ENCODE results near the gene C1QTNF1. TPM values are rescaled to one million over a fixed set of nuclear protein-coding genes. Genes with fewer than 3 reads are reported as not detected.

The C1QTNF1 gene
- polyA plus RNA-seq, 1 donor (not counting 4 experiments of a cell fraction or from before 2014, with no cell fraction given): 6.6 TPM

GRCh38 chr17:79085154-79085920 is 61.4 kb downstream of the C1QTNF1 start:
- no peak for FAIRE-seq
- H3K27me3 ChIP-seq (ENCODE audit: control insufficient read depth, extremely low read depth, insufficient read depth, low read length): no peaks in the 10 kb centered on the region
- no peaks in the 10 kb centered on the region for H3K9me3 ChIP-seq (ENCODE audit: control insufficient read depth, low read depth, low read length)
- no peak overlapping the region for H3K4me2 ChIP-seq (ENCODE audit: control insufficient read depth, extremely low read depth, insufficient read depth, low read depth, low read length)
- H3K79me2 ChIP-seq (ENCODE audit: control insufficient read depth, insufficient read depth, low read length): no peaks in the 10 kb centered on the region
- H2AFZ ChIP-seq (ENCODE audit: control insufficient read depth, low read length): no peak overlapping the region
- no peak overlapping the region for H3K4me3 ChIP-seq (ENCODE audit: control insufficient read depth in 2 of 3, extremely low read depth in 1 of 3, insufficient read depth in 2 of 3, low read depth in 1 of 3, low read length in 3 of 3)
- peaks cover 7% of the 10 kb centered on the region in 2 experiments for H3K36me3 ChIP-seq (ENCODE audit: control insufficient read depth in 2 of 2, extremely low read depth in 1 of 2, insufficient read depth in 2 of 2, low read length in 2 of 2)
- peaks cover 7% of the 10 kb centered on the region for H4K20me1 ChIP-seq (ENCODE audit: control insufficient read depth, extremely low read depth, insufficient read depth, low read length)
- H3K9me1 ChIP-seq (ENCODE audit: control insufficient read depth, extremely low read depth, insufficient read depth, low read length): no peaks in the 10 kb centered on the region
- dilution Hi-C loops (cut with MboI; ENCODE audit: extremely low pct_ligation_motif_present, low sequenced_read_pairs): no loop called here
- H3K9ac ChIP-seq (ENCODE audit: control insufficient read depth, extremely low read depth, insufficient read depth, low read length): no peak overlapping the region
- H3K4me1 ChIP-seq (ENCODE audit: control insufficient read depth, extremely low read depth, insufficient read depth, low read length): peaks cover 7% of the 10 kb centered on the region
- no peak for DNase-seq (ENCODE audit: low read depth, low spot score)
- no peak for TF ChIP-seq EZH2 (IDR thresholded peaks at IDR 0.05; ENCODE audit: low read length)
- TF ChIP-seq, protein P1, sequence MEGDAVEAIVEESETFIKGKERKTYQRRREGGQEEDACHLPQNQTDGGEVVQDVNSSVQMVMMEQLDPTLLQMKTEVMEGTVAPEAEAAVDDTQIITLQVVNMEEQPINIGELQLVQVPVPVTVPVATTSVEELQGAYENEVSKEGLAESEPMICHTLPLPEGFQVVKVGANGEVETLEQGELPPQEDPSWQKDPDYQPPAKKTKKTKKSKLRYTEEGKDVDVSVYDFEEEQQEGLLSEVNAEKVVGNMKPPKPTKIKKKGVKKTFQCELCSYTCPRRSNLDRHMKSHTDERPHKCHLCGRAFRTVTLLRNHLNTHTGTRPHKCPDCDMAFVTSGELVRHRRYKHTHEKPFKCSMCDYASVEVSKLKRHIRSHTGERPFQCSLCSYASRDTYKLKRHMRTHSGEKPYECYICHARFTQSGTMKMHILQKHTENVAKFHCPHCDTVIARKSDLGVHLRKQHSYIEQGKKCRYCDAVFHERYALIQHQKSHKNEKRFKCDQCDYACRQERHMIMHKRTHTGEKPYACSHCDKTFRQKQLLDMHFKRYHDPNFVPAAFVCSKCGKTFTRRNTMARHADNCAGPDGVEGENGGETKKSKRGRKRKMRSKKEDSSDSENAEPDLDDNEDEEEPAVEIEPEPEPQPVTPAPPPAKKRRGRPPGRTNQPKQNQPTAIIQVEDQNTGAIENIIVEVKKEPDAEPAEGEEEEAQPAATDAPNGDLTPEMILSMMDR (optimal IDR thresholded peaks at IDR 0.05 in 1 of 3, IDR thresholded peaks at IDR 0.05 in 1 of 3, conservative IDR thresholded peaks at IDR 0.05 in 1 of 3; ENCODE audit: extremely low read depth in 1 of 3, insufficient read depth in 2 of 3, low read length in 3 of 3): no peak
- H3K27ac ChIP-seq (ENCODE audit: control insufficient read depth, insufficient read depth, low read length): no peak overlapping the region

DNA sequence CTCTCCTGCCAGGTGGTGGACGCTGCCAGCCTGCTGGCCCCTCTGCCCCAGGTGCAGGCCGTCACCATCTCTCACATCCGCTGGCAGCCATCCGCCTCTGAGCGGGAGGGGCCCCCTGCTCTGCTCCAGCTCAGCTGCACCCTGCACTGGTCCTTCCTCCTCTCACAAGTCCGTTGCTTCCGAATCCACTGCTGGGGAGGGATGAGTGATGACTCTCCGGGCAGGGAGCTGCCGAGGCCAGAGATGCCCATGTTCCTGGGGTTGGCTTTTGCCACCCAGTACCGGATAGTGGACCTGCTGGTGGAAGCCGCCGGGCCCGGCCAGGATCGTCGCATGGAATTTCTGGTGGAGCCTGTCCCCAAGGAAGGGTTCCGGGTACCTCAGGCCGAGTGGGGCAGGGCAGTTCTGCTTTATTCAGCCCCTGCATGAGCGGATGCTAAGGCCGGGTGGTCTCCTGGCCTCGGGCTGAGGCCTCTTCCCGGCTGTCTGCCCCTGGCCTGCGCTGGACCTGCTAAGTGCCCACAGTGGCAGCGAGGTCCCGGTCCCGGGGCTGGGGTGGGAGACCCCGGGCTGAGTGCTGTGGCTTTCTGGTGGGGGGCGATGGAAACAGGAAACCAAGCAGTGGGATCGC is 62.1 kb downstream of the C1QTNF1 start:
- peaks cover 4 to 6% of the 10 kb centered on the region in 2 experiments for H3K36me3 ChIP-seq (ENCODE audit: control insufficient read depth in 2 of 2, extremely low read depth in 1 of 2, insufficient read depth in 2 of 2, low read length in 2 of 2)
- H3K9me3 ChIP-seq (ENCODE audit: control insufficient read depth, low read depth, low read length): no peaks in the 10 kb centered on the region
- H3K9ac ChIP-seq (ENCODE audit: control insufficient read depth, extremely low read depth, insufficient read depth, low read length): no peak overlapping the region
- H3K27me3 ChIP-seq (ENCODE audit: control insufficient read depth, extremely low read depth, insufficient read depth, low read length): no peaks in the 10 kb centered on the region
- H4K20me1 ChIP-seq (ENCODE audit: control insufficient read depth, extremely low read depth, insufficient read depth, low read length): peaks cover 7% of the 10 kb centered on the region
- TF ChIP-seq, protein P1 (optimal IDR thresholded peaks at IDR 0.05 in 1 of 3, IDR thresholded peaks at IDR 0.05 in 1 of 3, conservative IDR thresholded peaks at IDR 0.05 in 1 of 3; ENCODE audit: extremely low read depth in 1 of 3, insufficient read depth in 2 of 3, low read length in 3 of 3): no peak
- TF ChIP-seq EZH2 (IDR thresholded peaks at IDR 0.05; ENCODE audit: low read length): no peak
- dilution Hi-C loops (cut with MboI; ENCODE audit: extremely low pct_ligation_motif_present, low sequenced_read_pairs): no loop called here
- H2AFZ ChIP-seq (ENCODE audit: control insufficient read depth, low read length): no peak overlapping the region
- H3K27ac ChIP-seq (ENCODE audit: control insufficient read depth, insufficient read depth, low read length): no peak overlapping the region
- no peak overlapping the region for H3K4me3 ChIP-seq (ENCODE audit: control insufficient read depth in 2 of 3, extremely low read depth in 1 of 3, insufficient read depth in 2 of 3, low read depth in 1 of 3, low read length in 3 of 3)
- H3K4me1 ChIP-seq (ENCODE audit: control insufficient read depth, extremely low read depth, insufficient read depth, low read length): peaks cover 14% of the 10 kb centered on the region
- H3K4me2 ChIP-seq (ENCODE audit: control insufficient read depth, extremely low read depth, insufficient read depth, low read depth, low read length): no peak overlapping the region
- FAIRE-seq (no peak), DNase-seq (ENCODE audit: low read depth, low spot score) (no peak)
- no peaks in the 10 kb centered on the region for H3K9me1 ChIP-seq (ENCODE audit: control insufficient read depth, extremely low read depth, insufficient read depth, low read length)
- H3K79me2 ChIP-seq (ENCODE audit: control insufficient read depth, insufficient read depth, low read length): no peaks in the 10 kb centered on the region
